Lower leg skin (tissue), 3 donors: ENCODE results near the gene TRIM32.

Source experiments
- CTCF ChIP-seq, 3 donors: fragments of 450-650 bp; IDR thresholded peaks; one replicate each; pipeline ENCODE4 v1.5.1; 2016; ENCODE audit warnings: antibody characterized with exemption in 3 of 3, mild to moderate bottlenecking in 3 of 3, moderate library complexity in 2 of 3
- POLR2A ChIP-seq, 2 donors: fragments of 450-650 bp; IDR thresholded peaks; one replicate each; pipeline ENCODE4 v1.6.1; 2016 to 2017; ENCODE audit warnings: antibody characterized with exemption in 2 of 2, mild to moderate bottlenecking in 1 of 2, moderate library complexity in 1 of 2

DNA sequence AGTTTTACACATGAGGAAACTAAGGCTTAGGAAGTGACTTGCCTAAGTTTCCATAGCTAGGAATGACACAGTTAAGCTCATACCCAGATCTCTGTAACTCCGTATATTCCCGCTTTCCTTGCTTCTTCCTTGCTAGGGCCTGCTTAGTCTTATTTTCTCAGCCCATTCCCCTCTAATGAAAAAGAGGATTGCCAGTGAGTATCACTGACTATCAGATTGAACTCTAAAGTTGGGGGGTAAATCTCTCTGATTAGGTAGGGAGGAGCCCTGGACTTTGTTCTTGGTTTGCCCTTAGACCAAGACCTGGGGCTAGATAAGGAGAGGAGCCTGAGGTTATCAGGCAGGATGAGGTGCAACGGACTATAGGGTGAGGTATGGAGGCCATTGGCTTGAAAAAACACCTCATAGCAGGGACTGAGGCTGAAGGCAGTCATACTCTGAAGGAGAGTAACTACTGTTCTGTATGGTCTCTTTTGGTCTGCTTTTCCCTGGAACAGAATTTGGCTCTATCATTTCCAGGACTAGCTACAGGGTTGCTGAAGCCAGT is 2.5 kb downstream of the TRIM32 start:
- TF ChIP-seq CTCF (IDR thresholded peaks at IDR 0.05) (no peak), POLR2A (IDR thresholded peaks at IDR 0.05) (no peak)
